Measurements from ENCODE around the gene GADD45A. TPM values are rescaled to one million over a fixed set of nuclear protein-coding genes. Genes with fewer than 3 reads are reported as not detected.

Gene GADD45A
- total and polyA plus RNA-seq, 9 of the 15 experiments (the other 6 are each of a cell fraction or from before 2014, with no cell fraction given), result 21.3 to 156 (median 62.1) TPM

- no peak for TF ChIP-seq ZFP91 (CRISPR knock-in tag; IDR thresholded peaks at IDR 0.05)
- TF ChIP-seq RCOR1 (IDR thresholded peaks at IDR 0.05; ENCODE audit: borderline replicate concordance in 1 of 2, low read depth in 2 of 2, low read length in 2 of 2), result 0 out of 4 replicates have a peak, but pooled peaks of 1 of the 2 experiments have one; percentile 26
- no peak for TF ChIP-seq HEY1 (CRISPR knock-in tag; IDR thresholded peaks at IDR 0.05; ENCODE audit: borderline replicate concordance)
- TF ChIP-seq NKRF (IDR thresholded peaks at IDR 0.05; ENCODE audit: borderline replicate concordance), result no peak
- TF ChIP-seq SMAD1 (IDR thresholded peaks at IDR 0.05; ENCODE audit: low read depth, low read length, partially characterized antibody), result no peak
- TF ChIP-seq ZFX (CRISPR knock-in tag; IDR thresholded peaks at IDR 0.05), result no peak
- no peak for TF ChIP-seq BRCA1 (IDR thresholded peaks at IDR 0.05)
- no peak for TF ChIP-seq BRCA1 (CRISPR knock-in tag; IDR thresholded peaks at IDR 0.05)
- no peak for TF ChIP-seq SNIP1 (IDR thresholded peaks at IDR 0.05; ENCODE audit: low read depth)
- TF ChIP-seq PKNOX1 (IDR thresholded peaks at IDR 0.05), result peak; percentile 89
- TF ChIP-seq ID3 (CRISPR knock-in tag; IDR thresholded peaks at IDR 0.05), result no peak
- no peak for TF ChIP-seq ID3 (tag; IDR thresholded peaks at IDR 0.05)
- peak; percentile 43 for TF ChIP-seq SUPT5H (IDR thresholded peaks at IDR 0.05)
- TF ChIP-seq YY1 (IDR thresholded peaks at IDR 0.05; ENCODE audit: borderline replicate concordance in 1 of 3, control insufficient read depth in 1 of 3, extremely low read depth in 1 of 3, insufficient read depth in 3 of 3, insufficient read length in 1 of 3, insufficient replicate concordance in 2 of 3, low read depth in 1 of 3, low read length in 2 of 3), result no peak
- TF ChIP-seq EP400 (IDR thresholded peaks at IDR 0.05), result no peak
- no peak for TF ChIP-seq KAT2B (IDR thresholded peaks at IDR 0.05; ENCODE audit: low read depth, low read length)
- no peak for TF ChIP-seq MIER1 (IDR thresholded peaks at IDR 0.05; ENCODE audit: low read depth)
- no peak for TF ChIP-seq VEZF1 (CRISPR knock-in tag; IDR thresholded peaks at IDR 0.05)
- TF ChIP-seq NCOA4 (IDR thresholded peaks at IDR 0.05; ENCODE audit: partially characterized antibody), result no peak
- TF ChIP-seq MNT (conservative IDR thresholded peaks at IDR 0.05), result no peak
These were observed 6.7 kb downstream of the GADD45A start (continued) for GRCh38 chr1:67691712-67692111.
